Measurements from ENCODE around the gene SULT1A2.
"Not testable (repeated sequence)": the region's sequence is repeated elsewhere in the genome, so short reads cannot be mapped to it uniquely, and the experiment has no call there.

GRCh38 chr16:28638359-28638758, 41.5 kb upstream of the SULT1A2 start:
- not testable (repeated sequence) for TF ChIP-seq CTCF, POLR2A (IDR thresholded peaks at IDR 0.05)

Measured in body of pancreas (tissue), 4 donors.